H9 (cell line): ENCODE results near the gene MED8. TPM values are rescaled to one million over a fixed set of nuclear protein-coding genes. Genes with fewer than 3 reads are reported as not detected.

ENCODE experiments used
- DNase-seq: peaks from one replicate; pipeline ENCODE4 v3.0.0-alpha.2; 2017
- H2AFZ ChIP-seq: one replicate; pipeline ENCODE4 v1.6.1; 2013; ENCODE audit warnings: mild to moderate bottlenecking, low read length, control low read depth, moderate library complexity
- H2AK5ac ChIP-seq: 2 replicates; pipeline ENCODE4 v1.6.1; 2013; ENCODE audit warnings: low read length, control low read depth, mixed read lengths; ENCODE audit not compliant: insufficient read length
- H2BK120ac ChIP-seq: one replicate; pipeline ENCODE4 v1.6.1; 2013; ENCODE audit warnings: low read depth, mild to moderate bottlenecking, low read length, control low read depth, inconsistent platforms; ENCODE audit not compliant: poor library complexity, severe bottlenecking
- H2BK12ac ChIP-seq: 2 replicates; pipeline ENCODE4 v1.6.1; 2013; ENCODE audit warnings: low read length, control low read depth, mixed read lengths, low read depth; ENCODE audit not compliant: insufficient read length
- H2BK15ac ChIP-seq: 2 replicates; pipeline ENCODE4 v1.6.1; 2013; ENCODE audit warnings: low read depth, low read length, control low read depth
- H2BK20ac ChIP-seq: one replicate; pipeline ENCODE4 v1.6.1; 2013; ENCODE audit warnings: low read depth, mild to moderate bottlenecking, low read length, control low read depth, inconsistent platforms; ENCODE audit not compliant: poor library complexity, severe bottlenecking
- H2BK5ac ChIP-seq: 2 replicates; pipeline ENCODE4 v1.6.1; 2013; ENCODE audit warnings: low read length, control low read depth, mixed read lengths; ENCODE audit not compliant: insufficient read length
- H3K14ac ChIP-seq: 2 replicates; pipeline ENCODE4 v1.6.1; 2013; ENCODE audit warnings: low read length, control low read depth; ENCODE audit not compliant: insufficient read depth
- H3K18ac ChIP-seq: 2 replicates; pipeline ENCODE4 v1.6.1; 2013; ENCODE audit warnings: low read depth, mild to moderate bottlenecking, mixed read lengths, low read length, control low read depth; ENCODE audit not compliant: insufficient read length
- H3K23ac ChIP-seq: 2 replicates; pipeline ENCODE4 v1.6.1; 2013; ENCODE audit warnings: low read length, control low read depth, mixed read lengths, low read depth; ENCODE audit not compliant: insufficient read length
- H3K23me2 ChIP-seq: 2 replicates; pipeline ENCODE4 v1.6.1; 2013; ENCODE audit warnings: low read depth, mild to moderate bottlenecking, mixed read lengths, low read length, control low read depth; ENCODE audit not compliant: insufficient read length, poor library complexity, severe bottlenecking
- H3K27ac ChIP-seq: 2 replicates; pipeline ENCODE4 v1.5.1; 2013; ENCODE audit warnings: low read length, control low read depth, mixed read lengths, low read depth; ENCODE audit not compliant: insufficient read length
- H3K27me3 ChIP-seq: 2 replicates; pipeline ENCODE4 v1.6.1; 2013; ENCODE audit warnings: low read length, control low read depth, inconsistent platforms; ENCODE audit not compliant: insufficient read depth
- H3K4ac ChIP-seq: 2 replicates; pipeline ENCODE4 v1.6.1; 2013; ENCODE audit warnings: low read depth, mild to moderate bottlenecking, control low read depth, inconsistent platforms, low read length, moderate library complexity
- H3K4me1 ChIP-seq: 2 replicates; pipeline ENCODE4 v1.6.1; 2013; ENCODE audit warnings: low read length, control low read depth, inconsistent platforms; ENCODE audit not compliant: insufficient read depth
- H3K4me2 ChIP-seq: 2 replicates; pipeline ENCODE4 v1.6.1; 2013; ENCODE audit warnings: low read length, control low read depth, mixed read lengths; ENCODE audit not compliant: insufficient read length, insufficient read depth
- H3K56ac ChIP-seq: 2 replicates; pipeline ENCODE4 v1.6.1; 2013; ENCODE audit warnings: low read depth, mild to moderate bottlenecking, mixed read lengths, low read length, control low read depth; ENCODE audit not compliant: insufficient read length
- H3K79me1 ChIP-seq: 2 replicates; pipeline ENCODE4 v1.6.1; 2013; ENCODE audit warnings: low read depth, mild to moderate bottlenecking, moderate library complexity, low read length, control low read depth, inconsistent platforms; ENCODE audit not compliant: insufficient read depth, poor library complexity, severe bottlenecking
- H3K79me2 ChIP-seq: 2 replicates; pipeline ENCODE4 v1.6.1; 2013; ENCODE audit warnings: low read length, control low read depth, inconsistent platforms; ENCODE audit not compliant: insufficient read depth
- H3K9ac ChIP-seq: 2 replicates; pipeline ENCODE4 v1.6.1; 2013; ENCODE audit warnings: low read length, control low read depth, mixed read lengths; ENCODE audit not compliant: insufficient read length; ENCODE audit errors: extremely low read depth
- H3K9me3 ChIP-seq: one replicate; pipeline ENCODE4 v1.6.1; 2013; ENCODE audit warnings: low read depth, low read length, inconsistent platforms; ENCODE audit not compliant: control insufficient read depth
- H3T11ph ChIP-seq: one replicate; pipeline ENCODE4 v1.6.1; 2013; ENCODE audit warnings: mild to moderate bottlenecking, low read length, control low read depth, inconsistent platforms
- H4K20me1 ChIP-seq: one replicate; pipeline ENCODE4 v1.6.1; 2013; ENCODE audit not compliant: control insufficient read depth, insufficient read length, insufficient read depth
- H4K5ac ChIP-seq: 2 replicates; pipeline ENCODE4 v1.6.1; 2013; ENCODE audit warnings: low read depth, mild to moderate bottlenecking, mixed read lengths, low read length, control low read depth; ENCODE audit not compliant: insufficient read length
- H4K8ac ChIP-seq: replicated peaks from 2 replicates; pipeline ENCODE4 v1.6.1; 2013; ENCODE audit warnings: low read length, control low read depth, mixed read lengths, low read depth; ENCODE audit not compliant: insufficient read length
- H4K91ac ChIP-seq: 2 replicates; pipeline ENCODE4 v1.6.1; 2013; ENCODE audit warnings: low read depth, mild to moderate bottlenecking, moderate library complexity, mixed read lengths, low read length, control low read depth; ENCODE audit not compliant: insufficient read length
- H3K27ac Mint-ChIP-seq, 3 experiments: 2 replicates in 2 of 3; 3 replicates in 1 of 3; pipeline ENCODE4 v1.8.0; 2020 to 2021; ENCODE audit warnings: mixed read lengths in 3 of 3, mild to moderate bottlenecking in 1 of 3, moderate library complexity in 1 of 3
- H3K27me3 Mint-ChIP-seq: 2 replicates; pipeline ENCODE4 v1.8.0; 2021; ENCODE audit warnings: low read depth, mild to moderate bottlenecking, moderate library complexity, mixed read lengths
- H3K36me3 Mint-ChIP-seq, 3 experiments: 2 replicates in 2 of 3; 3 replicates in 1 of 3; pipeline ENCODE4 v1.8.0; 2020 to 2021; ENCODE audit warnings: low read depth in 3 of 3, mixed read lengths in 3 of 3; ENCODE audit not compliant: insufficient read depth in 1 of 3
- H3K4me1 Mint-ChIP-seq, 2 experiments: 2 replicates each; pipeline ENCODE4 v1.8.0; 2020; ENCODE audit warnings: mixed read lengths in 2 of 2
- H3K4me3 Mint-ChIP-seq, 2 experiments: 2 replicates in 1 of 2; 3 replicates in 1 of 2; pipeline ENCODE4 v1.8.0; 2020 to 2021; ENCODE audit warnings: mild to moderate bottlenecking in 2 of 2, mixed read lengths in 2 of 2, moderate library complexity in 1 of 2
- H3K9me3 Mint-ChIP-seq, 2 experiments: 2 replicates in 1 of 2; 3 replicates in 1 of 2; pipeline ENCODE4 v1.8.0; 2020; ENCODE audit warnings: mild to moderate bottlenecking in 2 of 2, mixed read lengths in 2 of 2, moderate library complexity in 1 of 2
- WGBS: extraction: QIAGEN DNeasy Blood & Tissue Kit; methylation state at CpG from one replicate; pipeline ENCODE4 v1.1.7; 2013; ENCODE audit warnings: missing lambda C conversion rate, low lambda C conversion rate, mixed read lengths; ENCODE audit not compliant: insufficient read length; ENCODE audit errors: extremely low coverage; 5-methylcytosine and 5-hydroxymethylcytosine counted together
- total RNA-seq: library from RNA; stranded (reverse); gene quantifications from 2 replicates; pipeline ENCODE4 v1.2.1, GENCODE V29; 2021
- TF ChIP-seq, protein P1 (sequence below): fragments of 200-600 bp; sonication (generic); conservative IDR thresholded peaks from 3 replicates; pipeline ENCODE4 v1.8.0; 2021; ENCODE audit warnings: antibody characterized with exemption, mild to moderate bottlenecking

The MED8 gene
- total RNA-seq, 1 experiment from 2014 or later, result 23.0 TPM

DNA sequence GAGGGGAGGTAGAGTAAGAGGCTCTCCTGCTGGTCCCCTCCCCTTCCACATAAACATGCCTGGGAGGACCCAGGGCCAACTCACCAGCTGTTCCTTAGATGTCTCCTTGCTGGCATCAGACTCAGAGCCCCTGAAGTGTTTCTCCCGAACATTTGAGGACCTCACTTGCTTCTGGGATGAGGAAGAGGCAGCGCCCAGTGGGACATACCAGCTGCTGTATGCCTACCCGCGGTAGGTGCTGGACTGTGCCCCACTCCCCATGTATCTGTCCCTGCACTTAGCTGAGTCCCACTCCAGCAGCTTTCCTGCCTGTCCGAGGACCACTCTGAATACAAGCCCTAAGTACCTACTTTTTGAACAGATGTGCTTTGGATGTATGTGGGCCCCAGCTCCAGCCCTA lies 51.6 kb downstream of the MED8 start:
- Histone ChIP-seq H3K23ac (no peak overlapping the region), H2BK5ac (no peak overlapping the region), H3K79me1 (no peaks in the 10 kb centered on the region), H3K27me3 (no peaks in the 10 kb centered on the region), H2BK12ac (no peak overlapping the region), H3K9me3 (no peaks in the 10 kb centered on the region), H3K4ac (no peak overlapping the region), H3K4me2 (no peak overlapping the region), H4K20me1 (no peaks in the 10 kb centered on the region), H2BK15ac (no peak overlapping the region), H3K27ac (no peak overlapping the region), H3T11ph (no peak overlapping the region), H3K14ac (no peak overlapping the region), H4K5ac (no peak overlapping the region), H2AK5ac (no peak overlapping the region), H3K79me2 (no peaks in the 10 kb centered on the region), H3K23me2 (no peaks in the 10 kb centered on the region), H2AFZ (no peak overlapping the region), H4K8ac (no peak overlapping the region), H2BK20ac (no peak overlapping the region), H3K18ac (no peak overlapping the region), H3K4me1 (no peaks in the 10 kb centered on the region), H3K56ac (no peak overlapping the region), H4K91ac (no peak overlapping the region), H3K9ac (no peak overlapping the region), H2BK120ac (no peak overlapping the region)
- WGBS, result no CpG with 5 or more reads among the region's 5 CpGs
- Mint-ChIP-seq H3K36me3 (no peaks in the 10 kb centered on the region), H3K27me3 (peaks cover 23% of the 10 kb centered on the region), H3K27ac (no peak overlapping the region), H3K4me3 (no peak overlapping the region), H3K9me3 (no peaks in the 10 kb centered on the region), H3K4me1 (peaks cover 0 to 3% of the 10 kb centered on the region in 2 experiments; a peak in 1 of 4 replicates)
- no peak for DNase-seq
- TF ChIP-seq, protein P1, sequence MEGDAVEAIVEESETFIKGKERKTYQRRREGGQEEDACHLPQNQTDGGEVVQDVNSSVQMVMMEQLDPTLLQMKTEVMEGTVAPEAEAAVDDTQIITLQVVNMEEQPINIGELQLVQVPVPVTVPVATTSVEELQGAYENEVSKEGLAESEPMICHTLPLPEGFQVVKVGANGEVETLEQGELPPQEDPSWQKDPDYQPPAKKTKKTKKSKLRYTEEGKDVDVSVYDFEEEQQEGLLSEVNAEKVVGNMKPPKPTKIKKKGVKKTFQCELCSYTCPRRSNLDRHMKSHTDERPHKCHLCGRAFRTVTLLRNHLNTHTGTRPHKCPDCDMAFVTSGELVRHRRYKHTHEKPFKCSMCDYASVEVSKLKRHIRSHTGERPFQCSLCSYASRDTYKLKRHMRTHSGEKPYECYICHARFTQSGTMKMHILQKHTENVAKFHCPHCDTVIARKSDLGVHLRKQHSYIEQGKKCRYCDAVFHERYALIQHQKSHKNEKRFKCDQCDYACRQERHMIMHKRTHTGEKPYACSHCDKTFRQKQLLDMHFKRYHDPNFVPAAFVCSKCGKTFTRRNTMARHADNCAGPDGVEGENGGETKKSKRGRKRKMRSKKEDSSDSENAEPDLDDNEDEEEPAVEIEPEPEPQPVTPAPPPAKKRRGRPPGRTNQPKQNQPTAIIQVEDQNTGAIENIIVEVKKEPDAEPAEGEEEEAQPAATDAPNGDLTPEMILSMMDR, result no peak
